GM19043 (cell line): ENCODE measurements around the gene C6orf15.

Experiments
- ATAC-seq: cut with Tn5 transposase; IDR thresholded peaks from one replicate; pipeline ENCODE4 v1.9.1; 2021; ENCODE audit warnings: low read depth; ENCODE audit not compliant: unreplicated experiment

Gene C6orf15

DNA sequence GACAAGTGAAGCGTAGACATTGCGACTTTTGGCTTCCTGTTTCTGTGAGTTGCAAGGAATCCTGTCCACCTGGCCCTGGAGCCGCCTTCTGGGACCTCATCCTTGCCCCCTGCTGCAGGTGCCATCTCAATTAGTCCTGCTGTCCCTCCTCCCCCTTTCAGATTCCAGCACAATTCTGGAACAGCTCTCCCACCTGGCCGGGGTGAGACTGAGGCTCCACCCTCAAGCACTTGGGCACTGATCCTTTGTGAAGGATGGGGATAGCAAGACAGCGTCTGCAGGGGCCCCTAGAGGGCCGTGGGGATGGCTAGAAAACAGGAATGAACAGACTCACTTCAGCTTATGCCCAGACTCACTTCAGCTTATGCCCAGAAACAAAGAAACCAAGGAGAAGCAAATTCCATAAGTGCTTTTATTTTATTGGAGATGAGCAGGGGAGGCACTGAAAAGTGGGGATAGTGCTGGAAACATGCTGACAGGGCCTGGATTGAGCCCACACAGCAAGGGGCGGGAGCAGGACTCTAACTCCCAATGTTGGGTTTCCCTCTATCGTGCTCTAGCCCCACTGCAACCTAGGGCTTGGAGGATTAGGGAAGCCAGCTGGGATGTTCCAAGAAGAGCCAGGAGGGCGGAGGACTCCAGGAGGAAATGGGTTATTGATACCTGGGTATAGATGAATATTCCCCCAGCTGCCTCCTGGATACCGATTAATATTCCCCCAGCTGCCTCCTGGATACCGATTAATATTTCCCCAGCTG, 1.4 kb downstream of the C6orf15 start:
- no peak for ATAC-seq

DNA sequence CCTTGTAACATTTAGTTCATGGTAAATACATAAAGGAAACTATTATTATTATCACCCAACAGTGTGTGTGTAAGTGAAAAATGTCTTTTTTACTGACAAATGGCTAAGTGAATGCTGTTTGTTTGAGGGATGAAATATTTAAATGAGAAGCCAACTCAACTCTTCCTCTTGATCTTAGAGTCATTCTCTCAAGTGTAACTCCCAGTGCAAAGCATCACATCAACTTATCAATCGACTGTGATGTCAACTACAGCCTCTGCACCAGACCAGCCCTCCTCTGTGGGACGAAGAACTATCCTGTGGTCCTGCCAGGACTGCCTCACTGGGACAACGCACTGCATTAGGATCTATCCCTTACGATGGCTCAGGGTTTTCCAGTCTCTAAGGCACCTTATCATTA, 5.3 kb downstream of the C6orf15 start:
- no peak for ATAC-seq

DNA sequence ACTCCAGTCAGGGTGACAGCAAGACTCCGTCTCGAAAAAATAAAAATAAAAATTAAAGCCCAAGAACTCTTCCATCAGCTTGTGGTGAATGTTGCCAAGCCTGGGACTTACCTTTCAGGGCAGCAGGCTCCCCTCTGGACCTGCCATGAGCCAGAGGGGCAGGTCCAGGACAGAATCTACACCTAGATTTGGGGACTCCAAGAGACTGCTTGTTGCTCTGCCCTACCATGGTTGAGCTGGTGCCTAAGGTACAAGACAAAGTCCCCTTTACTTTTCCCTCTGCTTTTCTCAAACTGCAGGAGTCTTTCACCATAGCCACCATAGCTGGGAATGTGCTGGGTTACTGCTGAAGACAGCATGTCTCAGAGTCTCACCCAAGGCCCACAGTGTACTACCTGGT, 9.2 kb downstream of the C6orf15 start:
- ATAC-seq = no peak

DNA sequence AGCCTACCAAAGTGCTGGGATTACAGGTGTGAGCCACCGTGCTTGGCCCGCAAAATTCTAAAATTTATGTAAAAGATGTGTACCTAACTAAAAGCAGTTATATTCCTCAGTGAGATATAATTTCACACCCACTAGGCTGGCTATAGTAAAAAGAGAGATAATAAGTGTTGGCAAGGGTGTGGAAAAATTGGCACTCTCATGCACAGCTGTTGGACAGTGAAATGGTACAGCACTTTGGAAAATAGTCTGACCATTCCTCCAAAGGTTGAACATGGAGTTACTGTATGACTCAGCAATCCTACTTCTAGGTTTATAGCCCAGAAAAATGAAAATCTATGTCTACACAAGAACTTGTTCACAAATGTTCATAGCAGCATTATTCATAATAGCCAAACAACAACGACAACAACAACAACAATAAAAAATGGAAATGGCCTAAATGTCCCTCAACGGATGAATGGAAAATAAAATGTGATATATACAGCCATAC, 13.9 kb downstream of the C6orf15 start:
- no peak for ATAC-seq

DNA sequence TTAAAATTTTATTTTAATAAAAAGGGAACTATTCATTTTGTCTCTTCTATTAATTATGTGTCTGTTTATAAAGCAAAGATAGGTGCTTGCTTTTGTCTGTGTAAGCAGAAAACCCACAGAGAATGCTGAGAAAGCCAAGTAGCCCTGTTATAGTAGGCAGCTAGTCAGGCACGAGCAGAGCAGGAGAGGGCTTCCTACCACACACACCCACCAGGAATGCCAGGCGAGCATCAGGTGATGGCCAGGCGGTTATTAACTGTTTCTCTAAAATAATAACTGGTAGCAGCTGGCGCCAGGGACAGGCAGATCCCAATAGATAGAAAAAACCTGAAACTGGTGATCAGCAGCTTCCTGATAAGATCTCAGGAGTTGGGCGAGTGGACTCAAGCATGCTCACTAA, 15.7 kb downstream of the C6orf15 start:
- no peak for ATAC-seq

DNA sequence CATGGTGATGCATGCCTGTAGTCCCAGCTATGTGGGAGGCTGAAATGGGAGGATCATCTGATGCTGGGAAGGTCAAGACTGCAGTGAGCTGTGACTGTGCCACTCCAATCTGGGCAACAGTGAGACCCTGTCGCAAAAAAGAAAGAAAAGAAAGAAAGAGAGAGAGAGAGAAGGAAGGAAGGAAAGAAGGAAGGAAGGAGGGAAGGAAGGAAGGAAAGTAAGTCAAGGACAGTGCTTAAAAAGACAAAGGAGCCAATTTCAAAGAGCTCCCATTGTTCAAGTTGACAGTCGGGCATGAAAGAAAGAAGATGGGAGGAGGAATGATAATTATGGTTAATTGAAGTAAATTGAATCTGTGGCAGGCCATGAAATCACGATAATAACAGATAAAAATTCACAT, 16.2 kb downstream of the C6orf15 start:
- ATAC-seq = no peak

DNA sequence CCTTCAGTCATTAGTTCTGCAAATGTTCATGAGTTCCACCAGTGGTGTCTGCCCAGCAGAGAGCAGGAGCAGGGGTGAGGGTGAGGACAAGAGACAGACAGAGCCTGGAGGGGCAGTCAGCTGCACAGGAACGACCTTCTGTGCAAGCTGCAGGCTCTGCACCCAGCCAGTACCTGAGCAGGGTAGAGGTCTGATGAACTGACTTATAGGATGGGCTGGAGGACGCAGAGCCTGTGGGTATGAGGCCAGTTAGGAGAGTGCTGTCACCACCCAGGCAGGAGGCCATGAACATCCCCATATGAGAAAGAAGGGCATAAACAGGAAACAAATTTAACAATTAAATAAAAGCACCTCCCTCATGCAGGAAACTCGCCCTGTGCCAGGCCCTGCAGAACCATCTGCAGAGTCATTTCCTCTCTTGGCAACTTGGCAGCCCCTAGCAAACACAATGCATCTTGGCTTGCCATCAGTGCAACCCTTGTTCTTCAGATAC, 17.9 kb downstream of the C6orf15 start:
- no peak for ATAC-seq

DNA sequence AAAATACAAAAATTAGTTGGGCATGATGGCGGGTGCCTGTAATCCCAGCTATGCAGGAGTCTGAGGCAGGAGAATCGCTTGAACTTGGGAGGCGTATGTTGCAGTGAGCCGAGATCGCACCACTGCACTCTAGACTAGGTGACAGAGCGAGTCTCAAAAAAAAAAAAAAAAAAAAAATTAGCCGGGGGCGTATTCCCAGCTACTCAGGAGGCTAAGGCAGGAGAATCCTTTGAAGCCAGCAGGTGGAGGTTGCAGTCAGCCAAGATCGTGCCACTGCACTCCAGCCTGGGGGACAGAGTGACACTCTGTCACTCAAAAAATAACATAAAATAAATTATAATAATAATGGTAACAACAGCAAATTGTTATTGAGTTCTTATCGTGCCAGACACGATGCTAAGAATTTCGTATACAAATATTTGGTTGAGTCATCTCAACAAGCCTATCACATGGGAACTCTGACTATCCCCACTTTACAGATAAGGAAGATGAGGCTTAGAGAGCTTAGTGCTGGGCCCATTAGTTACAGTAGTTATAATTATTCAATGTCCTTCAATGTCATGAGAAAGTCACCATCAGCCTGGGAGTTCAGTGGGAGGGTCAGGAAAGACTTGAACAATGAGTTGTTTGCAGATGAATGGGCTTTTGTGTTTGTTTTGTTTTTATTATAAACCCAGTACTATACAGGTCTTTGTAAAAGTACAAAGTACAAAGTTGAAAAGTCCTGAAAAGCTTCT, 19.4 kb downstream of the C6orf15 start:
- no peak for ATAC-seq

DNA sequence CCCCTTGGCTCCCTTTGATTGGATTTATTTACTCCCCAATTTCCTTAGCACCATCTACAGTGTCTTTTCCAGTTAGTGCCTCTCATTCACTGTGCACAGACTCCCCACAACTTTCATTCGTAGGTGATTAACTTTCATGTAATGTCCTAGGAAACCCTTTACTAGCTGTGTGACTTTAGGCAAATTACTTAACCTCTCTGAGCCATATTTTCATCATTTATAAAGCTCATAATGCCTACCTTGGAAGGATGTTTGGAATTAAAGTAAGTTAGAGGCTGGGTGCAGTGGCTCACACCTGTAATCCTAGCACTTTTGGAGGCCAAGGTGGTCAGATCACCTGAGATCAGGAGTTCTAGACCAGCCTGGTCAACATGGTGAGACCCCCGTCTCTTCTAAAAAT, 20.1 kb downstream of the C6orf15 start:
- ATAC-seq = no peak

DNA sequence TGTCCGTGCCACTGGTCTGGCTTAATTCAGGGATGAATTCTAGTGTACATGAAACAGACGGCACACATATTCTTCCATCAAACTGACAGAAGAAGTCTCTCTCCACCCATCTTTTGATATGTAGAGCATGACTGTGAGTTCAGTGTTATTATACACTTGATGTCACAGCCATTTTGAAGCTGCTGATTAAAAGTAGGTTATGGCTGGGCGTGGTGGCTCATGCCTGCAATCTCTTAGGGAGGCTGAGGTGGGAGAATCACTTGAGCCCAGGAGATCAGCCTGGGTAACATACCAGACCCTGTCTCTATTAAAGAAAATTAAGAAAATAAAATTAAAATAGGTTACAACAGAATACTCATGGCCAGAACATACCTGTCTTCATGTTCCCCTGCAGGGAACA, 20.7 kb downstream of the C6orf15 start:
- ATAC-seq = no peak

DNA sequence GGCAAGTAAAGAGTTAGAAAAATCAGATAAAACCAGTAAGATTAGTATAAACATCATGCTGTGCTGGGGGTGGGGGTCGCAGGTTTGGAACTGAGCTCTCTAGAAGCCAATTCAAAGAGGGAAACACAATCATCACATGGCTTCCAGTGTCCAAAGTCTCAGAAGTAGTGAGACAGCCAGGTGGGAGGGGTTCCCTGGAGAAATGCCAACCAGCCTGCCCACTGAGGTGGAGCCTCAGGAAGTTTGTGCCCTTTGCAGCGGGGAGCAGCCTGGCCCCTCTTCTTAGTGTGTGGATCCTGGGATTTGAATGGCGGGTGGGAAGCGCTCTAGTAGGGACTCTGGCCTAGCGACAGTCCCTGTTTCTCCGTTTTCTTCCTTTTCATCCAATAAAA, 21.4 kb downstream of the C6orf15 start:
- ATAC-seq = no peak

DNA sequence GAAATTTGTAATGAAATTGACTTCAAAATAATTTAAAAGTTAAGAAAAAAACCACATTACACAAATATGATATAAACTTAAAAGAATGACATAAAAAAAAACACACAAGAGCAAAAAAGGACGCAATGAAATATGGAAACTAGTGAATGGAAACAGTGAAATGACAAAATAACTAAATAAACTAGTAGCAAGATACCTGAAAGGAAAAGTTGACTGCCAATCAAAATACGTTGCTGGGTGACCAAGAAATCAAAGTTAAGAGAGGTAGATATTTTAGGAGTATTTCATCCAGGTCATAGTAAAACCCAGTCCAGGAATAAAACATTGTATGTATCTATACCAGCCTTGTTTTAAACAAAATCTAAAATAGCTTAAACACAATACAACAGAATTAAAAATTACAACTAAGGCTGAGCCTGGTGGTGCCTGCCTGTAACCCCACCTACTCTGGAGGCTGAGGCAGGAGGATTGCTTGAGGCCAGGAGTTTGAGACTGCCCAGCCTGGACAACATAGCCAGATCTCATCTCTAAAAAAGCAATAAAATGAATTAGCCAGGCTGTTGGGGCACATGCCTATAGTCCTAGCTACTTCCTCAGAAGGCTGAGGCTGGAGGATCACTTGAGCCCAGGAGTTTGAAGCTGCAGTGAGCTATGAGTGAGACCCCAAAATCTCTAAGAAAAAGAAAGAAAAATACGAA, 22.0 kb downstream of the C6orf15 start:
- no peak for ATAC-seq

DNA sequence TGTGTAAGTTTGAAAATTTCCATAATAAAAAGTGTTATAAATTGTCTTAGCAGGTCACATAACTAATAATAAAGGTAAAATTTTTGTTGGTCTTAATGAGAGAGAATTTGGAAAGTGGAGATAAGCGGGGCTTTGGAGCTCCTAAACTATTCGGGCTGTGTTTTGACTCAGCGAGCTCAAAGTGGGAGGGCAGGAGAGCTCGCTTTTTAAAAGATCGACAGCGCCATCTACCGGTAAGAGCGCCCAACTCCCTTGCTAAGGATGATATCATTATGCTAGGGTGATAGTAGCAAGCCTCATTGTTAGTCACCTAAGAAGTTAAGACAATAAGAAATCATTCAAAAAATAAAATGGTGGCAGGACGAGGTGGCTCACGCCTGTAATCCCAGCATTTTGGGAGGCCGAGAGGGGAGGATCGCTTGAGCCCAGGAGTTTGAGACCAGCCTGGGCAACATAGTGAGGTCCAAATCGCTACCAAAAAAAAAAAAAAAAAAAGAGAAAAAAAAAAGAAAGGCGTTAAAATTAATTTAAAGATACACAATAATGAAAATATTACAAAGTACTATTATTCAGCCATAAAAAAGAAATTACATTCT, 24.8 kb downstream of the C6orf15 start:
- peak; percentile 45 for ATAC-seq

DNA sequence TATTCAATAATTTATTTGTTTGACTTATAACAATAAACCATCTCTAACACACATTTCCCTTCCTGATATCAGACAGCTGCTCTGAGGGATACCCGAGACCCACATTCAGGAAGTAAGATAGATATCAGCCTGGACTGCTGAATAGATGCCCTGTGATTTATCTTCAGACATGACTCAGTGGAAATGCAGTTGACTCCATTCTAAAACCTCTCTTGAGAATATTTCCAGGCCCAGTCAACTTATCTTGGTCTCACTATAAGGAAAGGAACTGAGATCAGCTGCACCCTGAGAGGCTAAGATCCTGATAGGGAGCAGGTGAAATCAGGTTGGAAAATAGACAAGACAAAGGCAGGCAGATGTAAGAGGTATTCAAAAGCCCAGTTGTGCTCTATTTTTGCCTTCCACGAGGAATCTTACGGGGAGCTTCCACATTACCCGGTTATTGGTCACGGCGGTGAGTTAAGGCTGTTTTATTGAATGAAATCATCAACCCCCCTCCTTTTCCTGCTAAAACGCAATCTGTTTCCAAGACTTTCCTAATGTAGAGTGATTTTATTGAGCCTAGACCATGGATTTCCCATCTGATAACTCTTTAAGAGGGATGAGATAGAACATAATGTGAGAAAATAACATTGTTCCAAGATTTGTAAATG, 25.5 kb downstream of the C6orf15 start:
- no peak for ATAC-seq

DNA sequence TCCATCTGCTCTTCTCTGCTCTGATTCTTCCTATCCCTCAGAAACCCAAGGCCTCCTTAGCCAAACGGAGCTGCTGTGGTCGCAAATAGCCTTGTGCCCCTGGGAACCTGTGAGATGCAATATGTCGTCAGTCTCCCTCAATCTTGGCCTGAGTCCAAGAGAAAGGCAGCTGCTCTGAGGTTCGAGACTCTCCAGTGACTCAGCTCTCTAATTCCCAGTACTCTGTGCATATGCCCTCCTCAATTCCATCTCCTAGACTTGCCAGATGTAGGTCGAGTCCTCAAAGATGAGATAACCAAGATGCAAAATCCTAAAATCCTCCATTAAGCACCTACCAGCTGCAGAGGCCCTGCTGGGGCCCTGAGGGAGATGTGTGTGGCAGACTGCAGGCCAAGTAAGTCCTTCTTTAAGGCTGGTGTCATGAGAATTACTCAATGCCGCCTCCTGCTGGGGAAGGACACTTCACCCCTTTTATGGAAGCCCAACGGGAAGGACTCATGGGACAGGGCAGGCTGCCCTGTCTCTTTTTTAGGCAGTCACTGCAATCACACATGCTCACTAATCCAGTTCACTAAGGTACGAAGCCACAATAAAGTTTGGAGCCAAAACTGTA, 28.5 kb downstream of the C6orf15 start:
- no peak for ATAC-seq

DNA sequence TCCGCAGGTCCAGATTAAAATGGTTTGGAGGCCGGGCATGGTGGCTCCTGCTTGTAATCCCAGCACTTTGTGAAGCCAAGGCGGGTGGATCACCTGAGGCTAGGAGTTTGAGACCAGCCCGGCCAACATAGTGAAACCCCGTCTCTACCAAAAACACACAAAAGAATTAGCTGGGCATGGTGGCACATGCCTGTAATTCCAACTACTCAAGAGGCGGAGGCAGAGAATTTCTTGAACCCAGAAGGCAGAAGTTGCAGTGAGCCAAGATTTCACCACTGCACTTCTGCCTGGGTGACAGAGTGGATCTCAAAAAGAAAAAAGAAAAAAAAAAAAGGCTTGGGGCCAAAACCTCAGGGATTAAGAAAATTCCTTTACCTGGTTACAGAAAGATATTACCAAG, 30.5 kb downstream of the C6orf15 start:
- ATAC-seq = no peak

DNA sequence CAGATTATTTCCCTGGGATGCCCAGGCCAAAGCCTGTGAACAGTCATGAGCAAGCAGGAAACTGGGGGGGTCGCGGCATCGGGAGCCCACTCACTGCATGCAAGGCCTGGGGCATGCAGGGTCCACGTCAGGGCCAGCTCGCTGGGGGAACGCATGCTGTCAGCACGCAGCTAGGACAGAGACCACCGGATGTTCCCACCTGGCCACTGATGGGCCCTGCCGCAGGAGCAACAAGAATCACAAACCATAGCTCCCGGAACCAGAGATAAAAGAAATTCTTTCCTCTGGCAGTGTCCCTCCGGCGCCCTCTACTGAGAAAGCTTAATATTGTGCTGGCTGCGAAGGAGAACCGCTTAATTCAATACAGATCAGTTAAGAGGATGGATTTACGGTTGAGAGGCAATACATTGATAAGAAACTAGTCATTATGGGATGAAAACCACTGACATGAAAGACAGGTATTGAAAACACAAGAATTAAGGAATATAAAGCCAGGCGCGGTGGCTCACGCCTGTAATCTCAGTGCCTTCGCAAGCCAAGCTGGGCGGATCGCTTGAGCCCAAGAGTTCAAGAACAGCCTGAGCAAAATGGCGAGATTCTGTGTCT, 32.6 kb downstream of the C6orf15 start:
- no peak for ATAC-seq

DNA sequence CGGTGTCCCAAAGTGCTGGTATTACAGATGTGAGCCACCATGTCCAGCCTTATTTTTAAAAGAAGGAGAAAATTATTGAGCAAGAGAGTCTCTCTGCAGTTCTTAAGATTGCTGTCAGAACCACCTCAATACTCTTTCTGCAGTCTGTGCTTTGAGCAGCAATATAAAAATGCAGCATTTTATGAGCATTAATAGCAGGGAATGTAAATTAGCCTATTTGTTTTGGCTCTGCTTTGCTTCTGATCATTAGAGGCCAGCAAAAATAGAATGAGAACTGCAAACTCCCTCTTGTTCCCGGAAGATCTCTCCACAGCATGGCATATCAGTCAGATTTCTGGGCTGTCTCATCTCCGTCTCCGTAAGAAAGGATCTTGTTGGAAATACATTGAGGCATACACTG, 35.8 kb downstream of the C6orf15 start:
- no peak for ATAC-seq

DNA sequence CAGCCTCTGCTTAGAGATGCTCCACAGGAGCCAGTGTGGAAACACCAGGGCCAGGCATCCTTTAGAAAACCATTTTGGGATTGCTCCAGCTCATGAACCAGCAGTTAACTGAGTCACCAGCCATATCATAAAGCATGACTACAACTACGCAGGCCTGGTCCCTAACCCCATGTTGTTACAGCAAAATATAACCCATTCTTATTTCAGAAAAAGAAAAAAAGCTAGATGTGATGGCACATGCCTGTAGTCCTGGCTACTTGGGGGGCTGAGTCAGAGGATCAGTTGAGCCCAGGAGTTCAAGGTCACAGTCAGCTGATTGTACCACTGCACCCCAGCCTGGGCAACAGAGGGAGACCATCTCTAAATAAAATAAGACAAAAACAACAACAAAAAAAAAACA, 36.8 kb downstream of the C6orf15 start:
- no peak for ATAC-seq

DNA sequence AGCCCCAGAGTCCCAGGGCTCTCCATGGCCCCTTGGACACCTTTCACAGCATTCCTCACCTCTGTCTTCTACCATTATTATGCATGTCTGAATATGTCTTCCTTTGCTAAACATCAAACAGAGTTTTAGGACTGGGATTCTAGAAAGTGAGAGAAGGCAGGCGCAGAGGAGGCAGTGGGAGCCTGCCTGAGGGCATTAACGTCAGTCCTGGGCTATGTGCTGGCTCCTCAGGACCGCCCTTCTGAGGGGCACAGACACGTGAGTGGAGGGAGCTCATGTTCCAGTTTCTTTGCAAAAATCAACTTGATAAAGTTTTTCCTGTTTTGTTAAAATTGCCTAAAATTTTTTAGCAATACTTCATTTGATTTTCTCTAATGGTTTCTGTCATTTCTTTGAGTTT, 38.0 kb downstream of the C6orf15 start:
- no peak for ATAC-seq
